Esophagus squamous epithelium (tissue), 4 donors: ENCODE data around the gene MOB1A.

Experiments used
- CTCF ChIP-seq, 6 experiments: fragments of 450-650 bp in 4 of 6; fragments of 200-600 bp in 2 of 6; sonication (generic) in 2 of 6; IDR thresholded peaks; one replicate each; pipeline ENCODE4 v1.5.1; 2016 to 2019; ENCODE audit warnings: antibody characterized with exemption in 6 of 6, mild to moderate bottlenecking in 4 of 6, moderate library complexity in 4 of 6
- POLR2A ChIP-seq, 4 donors: fragments of 450-650 bp; IDR thresholded peaks; one replicate each; pipeline ENCODE4 v1.6.1; 2017; ENCODE audit warnings: antibody characterized with exemption in 4 of 4, mild to moderate bottlenecking in 4 of 4, moderate library complexity in 3 of 4

- no peak for TF ChIP-seq CTCF (IDR thresholded peaks at IDR 0.05)
- no peak for TF ChIP-seq POLR2A (IDR thresholded peaks at IDR 0.05)
Measured at GRCh38 chr2:74222300-74222650, 43.6 kb upstream of the MOB1A start.
